Left lung (tissue), 10 donors: Measurements from ENCODE around the gene SPP2. TPM values are rescaled to one million over a fixed set of nuclear protein-coding genes. Genes with fewer than 3 reads are reported as not detected.

Source experiments
- ATAC-seq: fragments of 200-7000 bp; cut with Tn5 transposase; one replicate; pipeline ENCODE4 v1.9.1; 2020; ENCODE audit warnings: moderate library complexity
- DNase-seq, 4 donors: peaks; one replicate each; pipeline ENCODE4 v3.0.0-alpha.2; 2013 to 2020
- H3K27ac ChIP-seq, 2 donors: fragments of 200-600 bp; sonication (generic) in 1 of 2; one replicate each; pipeline versions ENCODE4 v1.5.0 to v1.8.0; 2020 to 2021
- H3K27me3 ChIP-seq, 2 donors: fragments of 200-600 bp; sonication (generic) in 1 of 2; one replicate each; pipeline versions ENCODE4 v1.5.0 to v1.8.0; 2020 to 2021
- H3K36me3 ChIP-seq, 2 donors: fragments of 200-600 bp; sonication (generic) in 1 of 2; one replicate each; pipeline versions ENCODE4 v1.5.0 to v1.8.0; 2020 to 2021
- H3K4me1 ChIP-seq, 2 donors: fragments of 200-600 bp; one replicate each; pipeline ENCODE4 v1.8.0; 2021
- H3K4me3 ChIP-seq, 2 donors: fragments of 200-600 bp; sonication (generic) in 1 of 2; one replicate each; pipeline versions ENCODE4 v1.5.0 to v1.8.0; 2020 to 2021; ENCODE audit warnings: mild to moderate bottlenecking in 1 of 2
- H3K9me3 ChIP-seq, 2 donors: fragments of 200-600 bp; sonication (generic) in 1 of 2; one replicate each; pipeline versions ENCODE4 v1.5.0 to v1.8.0; 2020 to 2021
- CTCF ChIP-seq, 2 donors: fragments of 200-600 bp; sonication (generic) in 1 of 2; IDR thresholded peaks; one replicate each; pipeline versions ENCODE4 v1.5.0 to v1.8.0; 2021; ENCODE audit warnings: antibody characterized with exemption in 2 of 2
- intact Hi-C, 2 donors: fragments of 100-400 bp; cut with DNase I; formaldehyde crosslinking; loops; one replicate each; pipeline versions ENCODE4 v1.11.2 to v1.14.2; 2022
- polyA plus RNA-seq, 6 donors: library from polyadenylated mRNA; unstranded; fragments of 120-200 nt; gene quantifications; one replicate each; pipeline ENCODE4 v1.2.1, GENCODE V29; 2013; ENCODE audit not compliant: insufficient read length in 6 of 6
- total RNA-seq, 2 donors: library from RNA; stranded (reverse); fragmentation: NEBNext Ultra II Directional; extraction: Animal tissue kit (Norgen Biotek cat#: 25700); gene quantifications; one replicate each; pipeline ENCODE4 v1.2.1, GENCODE V29; 2021
- donor health status: DM: no; HTN: yes; CAD: no.
- donor health status: DM: no; HTN: no; CAD: no.

SPP2 gene
- total and polyA plus RNA-seq, 8 donors = not detected

GRCh38 chr2:234102112-234102511 lies 51.6 kb downstream of the SPP2 start:
- Histone ChIP-seq H3K9me3 (no peaks in the 10 kb centered on the region), H3K4me1 (no peaks in the 10 kb centered on the region), H3K27ac (no peak overlapping the region), H3K27me3 (no peaks in the 10 kb centered on the region), H3K36me3 (no peaks in the 10 kb centered on the region), H3K4me3 (no peak overlapping the region)
- peak in 1 of 4 donors; percentile 28 for DNase-seq
- intact Hi-C loops = no loop called here
- no peak for ATAC-seq
- TF ChIP-seq CTCF (IDR thresholded peaks at IDR 0.05) = no peak

GRCh38 chr2:234107861-234108260 lies 57.4 kb downstream of the SPP2 start:
- Histone ChIP-seq H3K9me3 (no peaks in the 10 kb centered on the region), H3K27me3 (no peaks in the 10 kb centered on the region), H3K36me3 (no peaks in the 10 kb centered on the region), H3K27ac (no peak overlapping the region), H3K4me3 (no peak overlapping the region), H3K4me1 (no peaks in the 10 kb centered on the region)
- no peak for TF ChIP-seq CTCF (IDR thresholded peaks at IDR 0.05)
- no peak for ATAC-seq
- no peak for DNase-seq
- intact Hi-C loops = no loop called here

GRCh38 chr2:234109321-234109720 lies 58.8 kb downstream of the SPP2 start:
- intact Hi-C loops = no loop called here
- H3K4me1 ChIP-seq = no peaks in the 10 kb centered on the region
- H3K36me3 ChIP-seq = no peaks in the 10 kb centered on the region
- no peak overlapping the region for H3K4me3 ChIP-seq
- no peaks in the 10 kb centered on the region for H3K27me3 ChIP-seq
- no peak overlapping the region for H3K27ac ChIP-seq
- TF ChIP-seq CTCF (IDR thresholded peaks at IDR 0.05) = no peak
- ATAC-seq (no peak), DNase-seq (no peak)
- no peaks in the 10 kb centered on the region for H3K9me3 ChIP-seq

GRCh38 chr2:234110219-234110618 lies 59.7 kb downstream of the SPP2 start:
- H3K27me3 ChIP-seq = no peaks in the 10 kb centered on the region
- DNase-seq (no peak), ATAC-seq (no peak)
- H3K4me1 ChIP-seq = no peaks in the 10 kb centered on the region
- no peaks in the 10 kb centered on the region for H3K36me3 ChIP-seq
- no peak overlapping the region for H3K4me3 ChIP-seq
- TF ChIP-seq CTCF (IDR thresholded peaks at IDR 0.05) = no peak
- H3K9me3 ChIP-seq = no peaks in the 10 kb centered on the region
- intact Hi-C loops = no loop called here
- no peak overlapping the region for H3K27ac ChIP-seq

- no peak for TF ChIP-seq CTCF (IDR thresholded peaks at IDR 0.05)
- no peak overlapping the region for H3K27ac ChIP-seq
- ATAC-seq = peak; percentile 75
- H3K4me1 ChIP-seq = no peaks in the 10 kb centered on the region
- peaks cover 0 to 11% of the 10 kb centered on the region in 2 donors for H3K27me3 ChIP-seq
- intact Hi-C loops = no loop called here
- no peak for DNase-seq
- H3K36me3 ChIP-seq = no peaks in the 10 kb centered on the region
- no peaks in the 10 kb centered on the region for H3K9me3 ChIP-seq
- no peak overlapping the region for H3K4me3 ChIP-seq
Measured at GRCh38 chr2:234111523-234111922, 61.0 kb downstream of the SPP2 start.
